Ishikawa (cell line): Measurements from ENCODE around the gene TWF1.

Experiments
- CEBPB ChIP-seq: IDR thresholded peaks from 2 replicates; pipeline ENCODE4 v1.6.1; 2012
- CREB1 ChIP-seq: IDR thresholded peaks from 2 replicates; pipeline ENCODE4 v1.6.1; 2012; ENCODE audit warnings: low read depth
- EGR1 ChIP-seq: IDR thresholded peaks from 2 replicates; pipeline ENCODE4 v1.6.1; 2012
- EP300 ChIP-seq: IDR thresholded peaks from 2 replicates; pipeline ENCODE4 v1.6.1; 2012; ENCODE audit warnings: borderline replicate concordance
- FOXM1 ChIP-seq: IDR thresholded peaks from 2 replicates; pipeline ENCODE4 v1.6.1; 2012; ENCODE audit warnings: low read depth, borderline replicate concordance
- NFIC ChIP-seq: IDR thresholded peaks from 2 replicates; pipeline ENCODE4 v1.6.1; 2012
- RAD21 ChIP-seq: IDR thresholded peaks from 2 replicates; pipeline ENCODE4 v1.6.1; 2012; ENCODE audit warnings: low read depth
- TAF1 ChIP-seq: IDR thresholded peaks from 2 replicates; pipeline ENCODE4 v1.6.1; 2012; ENCODE audit warnings: low read depth, mild to moderate bottlenecking
- TCF12 ChIP-seq: IDR thresholded peaks from 2 replicates; pipeline ENCODE4 v1.6.1; 2012; ENCODE audit warnings: low read depth
- TEAD4 ChIP-seq: IDR thresholded peaks from 2 replicates; pipeline ENCODE4 v1.6.1; 2012
- YY1 ChIP-seq: IDR thresholded peaks from 2 replicates; pipeline ENCODE4 v1.6.1; 2012; ENCODE audit warnings: low read depth
- ZBTB7A ChIP-seq: IDR thresholded peaks from 2 replicates; pipeline ENCODE4 v1.6.1; 2012; ENCODE audit warnings: low read depth
- TF ChIP-seq, protein P1 (sequence below): IDR thresholded peaks from 2 replicates; pipeline ENCODE4 v1.6.1; 2012; ENCODE audit warnings: low read depth, mild to moderate bottlenecking
- TF ChIP-seq, protein P2 (sequence below): IDR thresholded peaks from 2 replicates; pipeline ENCODE4 v1.6.1; 2012
- TF ChIP-seq, protein P3 (sequence below): IDR thresholded peaks from 2 replicates; pipeline ENCODE4 v1.6.1; 2012

TWF1 gene

DNA sequence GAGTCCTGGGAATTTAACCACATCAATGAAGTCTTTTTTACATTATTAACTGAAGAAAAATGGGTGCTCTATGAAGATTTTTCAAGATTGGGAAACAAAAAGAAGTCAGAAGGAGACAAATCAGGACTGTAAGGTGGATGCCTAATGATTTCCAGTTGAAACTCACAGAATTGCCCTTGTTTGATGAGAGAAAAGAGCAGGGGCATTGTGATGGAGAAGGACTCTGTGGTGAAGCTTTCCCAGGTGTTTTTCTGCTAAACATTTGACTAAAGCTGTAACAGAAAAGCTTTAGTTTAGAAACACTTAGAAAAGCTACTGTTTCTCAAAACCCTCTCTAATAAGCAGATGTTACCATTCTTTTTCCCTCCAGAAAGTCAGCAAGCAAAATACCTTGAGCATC lies 41.6 kb downstream of the TWF1 start:
- TF ChIP-seq NFIC = no peak

DNA sequence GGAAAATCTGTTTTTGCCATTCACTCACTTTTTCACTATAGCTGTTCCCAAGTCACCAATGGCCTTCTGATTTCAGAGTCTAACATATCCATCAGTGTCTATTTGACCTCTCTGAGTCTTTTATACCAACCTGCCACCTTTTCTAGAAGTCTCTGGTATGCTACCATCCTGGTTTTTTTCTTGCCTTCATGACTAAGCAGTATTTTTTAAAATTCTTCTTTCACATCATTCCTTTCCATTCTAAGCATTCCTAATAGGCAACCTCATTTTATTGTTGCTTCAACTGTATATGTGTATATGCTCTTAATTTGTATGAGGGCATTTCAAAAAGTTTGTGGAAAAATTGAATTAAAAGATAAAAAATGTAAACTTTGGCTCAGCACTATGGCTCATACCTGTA lies 42.3 kb downstream of the TWF1 start:
- TF ChIP-seq TCF12 (no peak), YY1 (no peak), TEAD4 (no peak), CREB1 (no peak), FOXM1 (no peak), RAD21 (no peak), CEBPB (no peak), ZBTB7A (no peak), NFIC (no peak), EP300 (no peak), EGR1 (no peak), TAF1 (no peak)
- TF ChIP-seq, protein P1, sequence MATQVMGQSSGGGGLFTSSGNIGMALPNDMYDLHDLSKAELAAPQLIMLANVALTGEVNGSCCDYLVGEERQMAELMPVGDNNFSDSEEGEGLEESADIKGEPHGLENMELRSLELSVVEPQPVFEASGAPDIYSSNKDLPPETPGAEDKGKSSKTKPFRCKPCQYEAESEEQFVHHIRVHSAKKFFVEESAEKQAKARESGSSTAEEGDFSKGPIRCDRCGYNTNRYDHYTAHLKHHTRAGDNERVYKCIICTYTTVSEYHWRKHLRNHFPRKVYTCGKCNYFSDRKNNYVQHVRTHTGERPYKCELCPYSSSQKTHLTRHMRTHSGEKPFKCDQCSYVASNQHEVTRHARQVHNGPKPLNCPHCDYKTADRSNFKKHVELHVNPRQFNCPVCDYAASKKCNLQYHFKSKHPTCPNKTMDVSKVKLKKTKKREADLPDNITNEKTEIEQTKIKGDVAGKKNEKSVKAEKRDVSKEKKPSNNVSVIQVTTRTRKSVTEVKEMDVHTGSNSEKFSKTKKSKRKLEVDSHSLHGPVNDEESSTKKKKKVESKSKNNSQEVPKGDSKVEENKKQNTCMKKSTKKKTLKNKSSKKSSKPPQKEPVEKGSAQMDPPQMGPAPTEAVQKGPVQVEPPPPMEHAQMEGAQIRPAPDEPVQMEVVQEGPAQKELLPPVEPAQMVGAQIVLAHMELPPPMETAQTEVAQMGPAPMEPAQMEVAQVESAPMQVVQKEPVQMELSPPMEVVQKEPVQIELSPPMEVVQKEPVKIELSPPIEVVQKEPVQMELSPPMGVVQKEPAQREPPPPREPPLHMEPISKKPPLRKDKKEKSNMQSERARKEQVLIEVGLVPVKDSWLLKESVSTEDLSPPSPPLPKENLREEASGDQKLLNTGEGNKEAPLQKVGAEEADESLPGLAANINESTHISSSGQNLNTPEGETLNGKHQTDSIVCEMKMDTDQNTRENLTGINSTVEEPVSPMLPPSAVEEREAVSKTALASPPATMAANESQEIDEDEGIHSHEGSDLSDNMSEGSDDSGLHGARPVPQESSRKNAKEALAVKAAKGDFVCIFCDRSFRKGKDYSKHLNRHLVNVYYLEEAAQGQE = no peak
- TF ChIP-seq, protein P2, sequence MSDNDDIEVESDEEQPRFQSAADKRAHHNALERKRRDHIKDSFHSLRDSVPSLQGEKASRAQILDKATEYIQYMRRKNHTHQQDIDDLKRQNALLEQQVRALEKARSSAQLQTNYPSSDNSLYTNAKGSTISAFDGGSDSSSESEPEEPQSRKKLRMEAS = no peak
- TF ChIP-seq, protein P3, sequence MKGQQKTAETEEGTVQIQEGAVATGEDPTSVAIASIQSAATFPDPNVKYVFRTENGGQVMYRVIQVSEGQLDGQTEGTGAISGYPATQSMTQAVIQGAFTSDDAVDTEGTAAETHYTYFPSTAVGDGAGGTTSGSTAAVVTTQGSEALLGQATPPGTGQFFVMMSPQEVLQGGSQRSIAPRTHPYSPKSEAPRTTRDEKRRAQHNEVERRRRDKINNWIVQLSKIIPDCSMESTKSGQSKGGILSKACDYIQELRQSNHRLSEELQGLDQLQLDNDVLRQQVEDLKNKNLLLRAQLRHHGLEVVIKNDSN = no peak

DNA sequence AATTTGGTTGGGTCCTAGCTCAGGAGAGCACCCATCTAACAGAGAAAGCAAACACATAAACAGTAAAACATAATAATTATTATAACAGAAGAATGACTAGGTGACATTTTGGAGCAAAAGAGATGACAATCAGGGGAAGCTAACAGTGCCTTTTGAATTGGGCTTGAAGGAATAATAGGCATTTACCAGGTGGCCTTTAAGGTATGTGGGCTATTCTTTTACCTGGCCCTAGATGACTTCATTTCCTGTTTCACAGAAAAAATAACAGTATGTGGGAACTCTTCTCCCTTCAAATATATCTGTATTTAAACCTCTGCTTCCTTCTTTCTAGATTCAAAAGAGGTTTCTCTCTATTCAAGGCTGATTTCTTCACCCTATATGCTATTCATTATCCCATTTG lies 43.5 kb downstream of the TWF1 start:
- TF ChIP-seq EP300 = no peak
- 0 out of 2 replicates have a peak, but pooled peaks have one; percentile 7 for TF ChIP-seq TEAD4

DNA sequence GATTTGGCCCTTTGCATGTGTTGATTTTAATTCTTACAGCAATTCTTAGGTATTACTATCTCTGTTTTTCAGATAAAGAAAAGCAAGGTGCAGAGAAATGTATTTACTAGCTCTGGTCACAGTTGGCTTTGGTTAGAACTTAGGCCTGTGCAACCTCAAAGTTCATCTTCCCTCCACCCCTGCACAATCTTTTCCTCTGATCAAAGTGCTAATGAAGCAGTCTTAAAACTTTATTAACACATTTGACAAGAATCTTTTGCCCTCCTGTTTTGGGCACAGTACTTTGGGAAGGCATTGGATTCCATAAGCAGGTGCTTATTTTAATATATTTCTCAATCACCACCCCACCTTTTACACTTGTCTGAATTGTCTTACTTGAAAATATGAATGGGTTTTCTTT lies 44.6 kb downstream of the TWF1 start:
- TF ChIP-seq, protein P3 = no peak
- TF ChIP-seq NFIC = no peak
- TF ChIP-seq TCF12 = no peak
- no peak for TF ChIP-seq ZBTB7A
- TF ChIP-seq RAD21 = no peak

DNA sequence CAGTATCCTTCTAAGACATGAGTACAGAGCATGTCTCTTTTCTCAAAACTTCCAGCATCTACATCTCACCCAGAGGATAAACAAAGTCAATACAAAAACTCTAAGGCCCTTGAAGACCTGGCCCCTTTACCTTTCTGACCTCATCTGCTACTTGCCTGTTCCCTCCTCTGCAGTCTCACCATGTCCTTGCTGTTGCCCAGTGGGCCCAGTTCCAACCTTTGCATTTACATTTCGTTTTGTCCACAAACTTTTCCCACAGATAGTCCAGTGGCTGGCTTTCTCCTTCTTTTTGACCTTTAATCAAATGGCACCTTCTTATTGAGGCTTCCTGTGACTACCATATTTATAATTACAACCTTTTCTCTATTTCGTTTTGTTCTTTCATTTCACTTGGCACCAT lies 45.7 kb downstream of the TWF1 start:
- TF ChIP-seq, protein P3 = no peak
- no peak for TF ChIP-seq TCF12

DNA sequence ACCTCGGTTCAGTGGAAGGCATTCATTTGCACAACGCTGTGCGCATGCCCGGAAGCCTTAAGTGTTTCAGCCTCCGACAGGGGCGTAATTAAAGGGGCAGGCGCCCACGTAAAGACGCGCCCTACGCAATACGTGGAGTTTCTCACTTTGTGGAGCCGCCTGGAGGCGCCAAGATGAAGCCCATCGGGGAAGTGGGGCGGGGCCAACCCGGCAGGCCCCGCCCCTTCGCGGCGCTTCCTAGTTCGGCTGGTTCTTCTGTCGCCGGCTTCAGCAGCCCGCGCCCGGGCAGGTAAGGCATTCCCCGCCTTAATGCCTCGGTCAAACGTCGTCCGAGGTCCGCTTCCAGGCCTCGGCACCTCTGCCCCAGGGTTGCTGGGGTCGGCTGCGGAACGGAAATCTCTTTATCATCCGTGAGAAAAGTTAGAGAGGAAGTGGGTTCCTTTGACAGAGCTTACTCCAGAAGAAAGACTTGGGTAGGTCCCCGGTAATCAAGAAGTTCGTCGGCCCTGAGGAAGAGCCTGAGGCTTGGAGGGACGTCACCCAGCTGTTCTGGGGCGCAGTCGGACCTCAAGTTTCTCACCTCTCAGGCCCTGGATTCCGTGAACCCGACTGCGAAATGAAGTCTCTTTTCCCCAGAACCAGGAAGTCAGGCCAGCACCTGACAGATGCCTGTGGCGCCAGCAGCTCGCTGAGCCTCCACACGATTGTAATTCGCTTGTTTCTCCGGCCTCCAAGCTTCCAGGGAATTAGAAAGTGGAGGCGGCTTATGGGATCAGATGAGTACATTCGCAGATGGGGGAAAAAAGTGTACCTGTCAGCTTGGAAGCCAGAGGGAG lies 47.2 kb downstream of the TWF1 start, which contains the start of the genes IRAK4 and PUS7L:
IRAK4 (plus strand) TSS at position 224 of the 836 bp plus-strand sequence. CDS start 9,161 bp downstream, outside the sequence.
PUS7L (minus strand) TSS at position 63 of the 836 bp plus-strand sequence. CDS start 3,545 bp downstream, outside the sequence.
- TF ChIP-seq EP300 (no peak), ZBTB7A (no peak), TAF1 (peak; percentile 75), EGR1 (peak; percentile 27; the same call in 1 of the 2 replicates), RAD21 (peak; percentile 32; the same call in 1 of the 2 replicates), FOXM1 (no peak), CREB1 (peak; percentile 70), CEBPB (0 out of 2 replicates have a peak, but pooled peaks have one; percentile 36), TEAD4 (no peak; the same call in 1 of the 2 replicates), YY1 (peak; percentile 72)
- TF ChIP-seq, protein P2 = no peak; the same call in 1 of the 2 replicates
- TF ChIP-seq, protein P3 = peak; percentile 47

DNA sequence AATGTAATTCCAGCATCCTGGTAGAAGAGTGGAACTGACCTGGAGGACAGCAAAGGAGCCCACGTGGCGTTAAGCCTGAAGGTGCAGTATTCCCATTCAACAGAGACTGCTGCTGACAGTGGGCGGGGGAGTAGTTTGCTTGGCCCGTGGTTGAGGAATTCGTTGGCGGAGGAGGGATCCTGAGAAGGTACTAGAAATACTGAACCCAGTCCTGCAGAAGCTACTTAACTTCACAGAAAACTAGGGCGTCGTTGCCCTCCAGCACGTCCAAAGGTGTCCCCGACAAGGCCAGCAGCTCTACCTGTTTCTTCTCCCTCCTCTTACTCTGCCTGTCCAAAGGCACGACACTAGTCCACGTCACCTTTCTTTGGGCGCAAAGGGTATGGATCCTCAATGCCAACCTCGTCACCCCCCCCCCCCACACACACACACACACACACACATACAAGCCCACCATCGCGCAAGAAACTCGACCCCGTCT lies 47.8 kb downstream of the TWF1 start:
- TF ChIP-seq, protein P2 = peak; percentile 92
- no peak for TF ChIP-seq EGR1
- no peak for TF ChIP-seq TCF12
- TF ChIP-seq, protein P3 = peak; percentile 67; the same call in 1 of the 2 replicates
